DND-41 (cell line): ENCODE data around the gene RAD51B.

Experiments
- ATAC-seq: fragments of 200-7000 bp; cut with Tn5 transposase; 3 replicates; pipeline ENCODE4 v1.9.1; 2021; ENCODE audit warnings: low read depth; ENCODE audit not compliant: insufficient read depth
- DNase-seq: peaks from one replicate; pipeline ENCODE4 v3.0.0-alpha.2; 2020
- H2AFZ ChIP-seq: 2 replicates; pipeline ENCODE4 v1.6.0; 2012; ENCODE audit warnings: low read depth, low read length
- H3K27ac ChIP-seq: 2 replicates; pipeline ENCODE4 v1.5.1; 2012; ENCODE audit warnings: low read length, inconsistent platforms
- H3K27me3 ChIP-seq: fragments of 200-600 bp; sonication (generic); 2 replicates; pipeline ENCODE4 v1.6.0; 2012; ENCODE audit warnings: low read length, mild to moderate bottlenecking, inconsistent platforms; ENCODE audit not compliant: insufficient read depth, poor library complexity
- H3K36me3 ChIP-seq: 2 replicates; pipeline ENCODE4 v1.5.1; 2012; ENCODE audit warnings: low read length, inconsistent platforms; ENCODE audit not compliant: insufficient read depth
- H3K4me1 ChIP-seq: 2 replicates; pipeline ENCODE4 v1.5.1; 2012; ENCODE audit warnings: mild to moderate bottlenecking, low read length; ENCODE audit not compliant: insufficient read depth
- H3K4me2 ChIP-seq: 2 replicates; pipeline ENCODE4 v1.6.0; 2012; ENCODE audit warnings: mild to moderate bottlenecking, moderate library complexity, low read length, inconsistent platforms; ENCODE audit not compliant: insufficient read depth
- H3K4me3 ChIP-seq, 2 experiments: fragments of 200-600 bp in 1 of 2; shearing (Covaris generic) in 1 of 2; 2 replicates each; pipeline ENCODE4 v1.5.1; 2012 to 2016; ENCODE audit warnings: inconsistent platforms in 2 of 2, low read length in 2 of 2, mild to moderate bottlenecking in 2 of 2, low read depth in 1 of 2, moderate library complexity in 1 of 2
- H3K79me2 ChIP-seq: 2 replicates; pipeline ENCODE4 v1.6.0; 2012; ENCODE audit warnings: low read length, inconsistent platforms; ENCODE audit not compliant: insufficient read depth
- H3K9ac ChIP-seq: 2 replicates; pipeline ENCODE4 v1.6.0; 2012; ENCODE audit warnings: low read depth, mild to moderate bottlenecking, inconsistent platforms, low read length, moderate library complexity
- H3K9me3 ChIP-seq: 2 replicates; pipeline ENCODE4 v1.5.1; 2012; ENCODE audit warnings: low read length, moderate library complexity, mild to moderate bottlenecking, inconsistent platforms; ENCODE audit not compliant: insufficient read depth, severe bottlenecking
- H4K20me1 ChIP-seq: 2 replicates; pipeline ENCODE4 v1.6.0; 2012; ENCODE audit warnings: low read length; ENCODE audit not compliant: insufficient read depth
- CTCF ChIP-seq: IDR thresholded peaks from 2 replicates; pipeline ENCODE4 v1.5.1; 2012; ENCODE audit warnings: borderline replicate concordance, low read length, moderate library complexity, mild to moderate bottlenecking; ENCODE audit not compliant: poor library complexity, severe bottlenecking; ENCODE audit errors: extremely low read depth
- EZH2 ChIP-seq: IDR thresholded peaks from 3 replicates; pipeline ENCODE4 v1.6.1; 2012; ENCODE audit warnings: borderline replicate concordance, low read depth, mild to moderate bottlenecking, moderate library complexity, low read length, inconsistent platforms; ENCODE audit not compliant: severe bottlenecking

The RAD51B gene

DNA sequence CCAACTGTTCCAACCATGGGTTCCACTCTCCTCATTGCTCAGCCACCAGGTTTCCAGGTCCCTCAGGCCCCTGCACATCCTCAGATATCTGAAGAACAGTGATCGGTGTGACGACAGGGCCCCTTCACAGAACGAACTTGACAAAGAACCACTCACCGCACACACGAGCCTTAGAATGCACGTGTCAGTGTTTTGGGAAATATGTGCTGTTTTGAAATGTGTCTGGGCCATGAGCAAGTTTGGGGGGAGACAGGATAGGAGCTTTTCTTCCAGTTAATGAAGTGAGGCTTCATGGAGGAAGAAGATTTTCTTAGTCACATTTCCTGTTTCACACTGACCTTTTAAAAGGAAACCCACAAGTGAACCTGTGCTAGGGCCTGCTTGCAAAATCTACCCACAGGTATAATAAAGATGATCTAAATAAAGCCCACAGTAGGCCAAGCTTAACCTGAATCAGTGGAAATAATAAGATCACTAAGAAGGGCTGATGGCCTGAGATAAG lies 914.7 kb downstream of the RAD51B start:
- no peaks in the 10 kb centered on the region for H3K27me3 ChIP-seq
- ATAC-seq: 0 out of 3 replicates have a peak, but pooled peaks have one; percentile 33
- H3K79me2 ChIP-seq: no peaks in the 10 kb centered on the region
- TF ChIP-seq CTCF: no peak
- TF ChIP-seq EZH2: no peak
- H3K36me3 ChIP-seq: no peaks in the 10 kb centered on the region
- H4K20me1 ChIP-seq: no peaks in the 10 kb centered on the region
- DNase-seq: no peak
- no peaks in the 10 kb centered on the region for H3K9me3 ChIP-seq
- H3K9ac ChIP-seq: no peak overlapping the region
- no peak overlapping the region for H3K27ac ChIP-seq
- H3K4me2 ChIP-seq: no peak overlapping the region
- peaks cover 7% of the 10 kb centered on the region; the same call in 1 of the 2 replicates for H3K4me1 ChIP-seq
- no peak overlapping the region for H2AFZ ChIP-seq
- no peak overlapping the region for H3K4me3 ChIP-seq

DNA sequence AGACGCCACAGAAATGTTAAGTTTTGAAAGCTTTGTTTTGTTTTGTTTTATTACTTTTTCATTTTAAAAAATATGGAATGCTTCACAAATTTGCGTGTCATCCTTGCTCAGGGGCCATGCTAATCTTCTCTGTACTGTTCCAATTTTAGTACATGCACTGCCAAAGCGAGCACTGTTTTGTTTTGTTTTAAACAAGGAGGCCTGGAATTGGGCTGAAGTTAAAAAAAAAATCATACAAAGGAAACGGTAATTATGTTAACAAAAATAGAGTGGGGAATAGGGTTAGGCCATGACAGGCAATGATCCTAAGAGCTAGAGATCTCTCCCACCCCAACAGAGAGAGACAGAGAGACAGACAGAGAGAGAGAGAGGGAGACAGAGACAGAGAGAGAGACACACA lies 916.3 kb downstream of the RAD51B start:
- no peaks in the 10 kb centered on the region for H3K36me3 ChIP-seq
- ATAC-seq (no peak), DNase-seq (no peak)
- H4K20me1 ChIP-seq: no peaks in the 10 kb centered on the region
- no peak overlapping the region for H3K9ac ChIP-seq
- peaks cover 7% of the 10 kb centered on the region; the same call in 1 of the 2 replicates for H3K4me1 ChIP-seq
- no peaks in the 10 kb centered on the region for H3K9me3 ChIP-seq
- TF ChIP-seq CTCF (no peak), EZH2 (no peak)
- H3K79me2 ChIP-seq: no peaks in the 10 kb centered on the region
- no peak overlapping the region for H3K4me2 ChIP-seq
- no peak overlapping the region for H3K27ac ChIP-seq
- H3K27me3 ChIP-seq: no peaks in the 10 kb centered on the region
- no peak overlapping the region for H2AFZ ChIP-seq
- no peak overlapping the region for H3K4me3 ChIP-seq

- no peak overlapping the region for H3K9ac ChIP-seq
- no peak overlapping the region for H2AFZ ChIP-seq
- no peaks in the 10 kb centered on the region for H3K27me3 ChIP-seq
- no peaks in the 10 kb centered on the region for H3K9me3 ChIP-seq
- no peak for DNase-seq
- H3K4me1 ChIP-seq: peaks cover 7% of the 10 kb centered on the region; the same call in 1 of the 2 replicates
- no peaks in the 10 kb centered on the region for H4K20me1 ChIP-seq
- no peak overlapping the region for H3K4me3 ChIP-seq
- TF ChIP-seq CTCF (no peak), EZH2 (no peak)
- no peaks in the 10 kb centered on the region for H3K79me2 ChIP-seq
- H3K36me3 ChIP-seq: no peaks in the 10 kb centered on the region
- H3K27ac ChIP-seq: no peak overlapping the region
- no peak overlapping the region for H3K4me2 ChIP-seq
- no peak for ATAC-seq
Measured at GRCh38 chr14:68736471-68736871, 916.9 kb downstream of the RAD51B start.

DNA sequence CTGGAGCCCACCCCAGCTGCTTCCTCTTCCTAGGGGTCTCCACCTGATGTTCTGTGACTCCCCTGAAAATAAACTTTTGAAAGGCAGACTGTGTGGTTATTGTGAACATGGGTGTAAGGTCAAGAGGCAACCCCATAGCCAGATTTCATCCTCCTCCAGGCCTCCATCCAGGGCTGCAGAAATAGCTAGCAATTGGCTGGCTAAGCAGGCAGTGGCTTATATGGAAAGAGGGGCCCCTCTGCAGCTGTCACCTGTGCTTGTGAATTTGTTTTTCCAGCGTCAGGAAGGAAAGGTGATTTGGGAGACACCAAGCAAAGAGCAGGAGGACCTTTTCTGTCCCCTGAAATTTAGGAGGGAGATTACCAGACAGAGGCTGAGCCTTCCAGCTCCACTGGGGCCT lies 917.5 kb downstream of the RAD51B start:
- no peaks in the 10 kb centered on the region for H4K20me1 ChIP-seq
- peaks cover 7% of the 10 kb centered on the region; the same call in 1 of the 2 replicates for H3K4me1 ChIP-seq
- no peak overlapping the region for H3K4me2 ChIP-seq
- H3K9me3 ChIP-seq: no peaks in the 10 kb centered on the region
- H2AFZ ChIP-seq: no peak overlapping the region
- H3K27ac ChIP-seq: no peak overlapping the region
- no peaks in the 10 kb centered on the region for H3K27me3 ChIP-seq
- no peak for TF ChIP-seq CTCF
- no peak for TF ChIP-seq EZH2
- H3K79me2 ChIP-seq: no peaks in the 10 kb centered on the region
- ATAC-seq (no peak), DNase-seq (no peak)
- no peak overlapping the region for H3K4me3 ChIP-seq
- no peak overlapping the region for H3K9ac ChIP-seq
- H3K36me3 ChIP-seq: no peaks in the 10 kb centered on the region
